CD8-positive, alpha-beta memory T cell (primary cell): ENCODE results near the gene MOV10. TPM values are rescaled to one million over a fixed set of nuclear protein-coding genes. Genes with fewer than 3 reads are reported as not detected.
"Not testable (repeated sequence)": the region's sequence is repeated elsewhere in the genome, so short reads cannot be mapped to it uniquely, and the experiment has no call there.

Experiments used
- CTCF ChIA-PET: fragments of 350-600 bp; sonication (Branson Sonifier 250); formaldehyde crosslinking; loops from one replicate; lab custom pipeline; 2021; ENCODE audit warnings: antibody characterized with exemption; lab: Charles Lee
- POLR2A ChIA-PET: fragments of 350-600 bp; sonication (Branson Sonifier 250); formaldehyde crosslinking; loops from one replicate; lab custom pipeline; 2021; ENCODE audit warnings: antibody characterized with exemption; lab: Charles Lee
- DNase-seq, 5 donors: peaks; one replicate each; pipeline versions ENCODE4 v3.0.0 to v3.0.0-alpha.2; 2020 to 2022; ENCODE audit warnings: mixed read lengths in 1 of 5
- H3K27ac ChIP-seq: one replicate; pipeline ENCODE4 v1.7.0; 2013; ENCODE audit warnings: low read depth, mild to moderate bottlenecking, low read length, moderate library complexity
- H3K27me3 ChIP-seq: 2 replicates; pipeline ENCODE4 v1.7.0; 2013; ENCODE audit warnings: low read length, mild to moderate bottlenecking; ENCODE audit not compliant: insufficient read depth, poor library complexity, severe bottlenecking
- H3K36me3 ChIP-seq: 2 replicates; pipeline ENCODE4 v1.7.0; 2013; ENCODE audit warnings: mild to moderate bottlenecking, low read length, moderate library complexity; ENCODE audit not compliant: insufficient read depth
- H3K4me1 ChIP-seq: 2 replicates; pipeline ENCODE4 v1.7.0; 2013; ENCODE audit warnings: mild to moderate bottlenecking, low read length, moderate library complexity; ENCODE audit not compliant: insufficient read depth
- H3K4me3 ChIP-seq: 2 replicates; pipeline ENCODE4 v1.7.0; 2013; ENCODE audit warnings: mild to moderate bottlenecking, low read length
- H3K9me3 ChIP-seq: 2 replicates; pipeline ENCODE4 v1.7.0; 2013; ENCODE audit warnings: mild to moderate bottlenecking, low read length
- H3K27ac Mint-ChIP-seq, 8 donors: one replicate each; pipeline ENCODE4 v1.8.0; 2020 to 2021; ENCODE audit warnings: mixed read lengths in 8 of 8, mild to moderate bottlenecking in 6 of 8, inconsistent platforms in 3 of 8, moderate library complexity in 3 of 8
- H3K27me3 Mint-ChIP-seq, 2 donors: one replicate each; pipeline ENCODE4 v1.8.0; 2020 to 2021; ENCODE audit warnings: mixed read lengths in 2 of 2, mild to moderate bottlenecking in 1 of 2, moderate library complexity in 1 of 2
- H3K36me3 Mint-ChIP-seq, 3 donors: one replicate each; pipeline ENCODE4 v1.8.0; 2020 to 2021; ENCODE audit warnings: mixed read lengths in 3 of 3, inconsistent platforms in 1 of 3, mild to moderate bottlenecking in 1 of 3
- H3K4me1 Mint-ChIP-seq, 3 donors: one replicate each; pipeline ENCODE4 v1.8.0; 2020 to 2021; ENCODE audit warnings: mixed read lengths in 3 of 3, inconsistent platforms in 1 of 3, mild to moderate bottlenecking in 1 of 3
- H3K4me3 Mint-ChIP-seq, 7 donors: one replicate each; pipeline ENCODE4 v1.8.0; 2020 to 2021; ENCODE audit warnings: mixed read lengths in 7 of 7, mild to moderate bottlenecking in 6 of 7, moderate library complexity in 4 of 7, inconsistent platforms in 2 of 7
- H3K9me3 Mint-ChIP-seq, 5 donors: one replicate each; pipeline ENCODE4 v1.8.0; 2020 to 2022; ENCODE audit warnings: mixed read lengths in 5 of 5, mild to moderate bottlenecking in 3 of 5, moderate library complexity in 2 of 5, inconsistent platforms in 1 of 5
- polyA plus RNA-seq: library from polyadenylated mRNA; unstranded; fragments of 300-500 nt; fragmentation: Illumina TruSeq; gene quantifications from one replicate; pipeline ENCODE4 v1.2.3, GENCODE V29; 2021
- total RNA-seq, 2 experiments: library from RNA; stranded (reverse); gene quantifications; one replicate each; pipeline ENCODE4 v1.2.3, GENCODE V29; 2021

MOV10 gene
- total and polyA plus RNA-seq, 3 experiments from 2014 or later, result 29.9 to 33.7 (median 31.0) TPM

- Histone ChIP-seq H3K27me3 (no peaks in the 10 kb centered on the region), H3K36me3 (no peaks in the 10 kb centered on the region), H3K4me1 (peaks cover 48% of the 10 kb centered on the region), H3K4me3 (no peak overlapping the region), H3K9me3 (no peaks in the 10 kb centered on the region), H3K27ac (no peak overlapping the region)
- peak overlapping the region in 6 of 7 donors; percentile 58 to 88 (median 62) for H3K4me3 Mint-ChIP-seq
- POLR2A ChIA-PET, result interaction anchor here (0.6 to 0.8 kb wide), 2 partner anchors 17 to 39 kb away, joined by 3 read pairs; no protein-coding TSS in a partner anchor
- peak overlapping the region; percentile 26 to 95 (median 88) for H3K27ac Mint-ChIP-seq
- no peak for DNase-seq
- H3K9me3 Mint-ChIP-seq, result no peaks in the 10 kb centered on the region
- H3K36me3 Mint-ChIP-seq, result peaks cover 0 to 30% (median 10%) of the 10 kb centered on the region in 3 donors
- H3K4me1 Mint-ChIP-seq, result peaks cover 64 to 78% (median 74%) of the 10 kb centered on the region in 3 donors
- CTCF ChIA-PET, result interaction anchor here (1.3 kb wide), 1 partner anchor 35 kb away, joined by 4 read pairs; no protein-coding TSS in a partner anchor
- H3K27me3 Mint-ChIP-seq, result no peaks in the 10 kb centered on the region
Observed at GRCh38 chr1:112636056-112636455, 38.4 kb upstream of the MOV10 start.

- no peak overlapping the region for H3K4me3 ChIP-seq
- no peak for DNase-seq
- H3K27me3 ChIP-seq, result no peaks in the 10 kb centered on the region
- peaks cover 0 to 23% (median 10%) of the 10 kb centered on the region in 3 donors for H3K36me3 Mint-ChIP-seq
- H3K4me1 Mint-ChIP-seq, result peaks cover 60 to 75% (median 73%) of the 10 kb centered on the region in 3 donors
- H3K36me3 ChIP-seq, result no peaks in the 10 kb centered on the region
- H3K27ac ChIP-seq, result peak overlapping the region; percentile 2
- H3K27me3 Mint-ChIP-seq, result no peaks in the 10 kb centered on the region
- H3K4me3 Mint-ChIP-seq, result peak overlapping the region; percentile 2 to 66 (median 25)
- H3K27ac Mint-ChIP-seq, result peak overlapping the region; percentile 41 to 89 (median 78)
- H3K9me3 ChIP-seq, result no peaks in the 10 kb centered on the region
- POLR2A ChIA-PET, result interaction anchor here (0.8 kb wide), 1 partner anchor 38 kb away, joined by 3 read pairs; no protein-coding TSS in a partner anchor
- peaks cover 42% of the 10 kb centered on the region for H3K4me1 ChIP-seq
- H3K9me3 Mint-ChIP-seq, result no peaks in the 10 kb centered on the region
- CTCF ChIA-PET, result interaction anchor here (0.6 to 1.3 kb wide), 2 partner anchors 26 to 34 kb away, joined by 3 to 4 read pairs; no protein-coding TSS in a partner anchor
Observed at GRCh38 chr1:112636597-112637253, 37.7 kb upstream of the MOV10 start.

- Histone ChIP-seq H3K4me1 (peaks cover 35% of the 10 kb centered on the region), H3K4me3 (no peak overlapping the region), H3K27ac (no peak overlapping the region), H3K9me3 (no peaks in the 10 kb centered on the region), H3K27me3 (no peaks in the 10 kb centered on the region), H3K36me3 (no peaks in the 10 kb centered on the region)
- ChIA-PET CTCF (interaction anchor here (0.6 kb wide), 1 partner anchor 25 kb away, joined by 3 read pairs; no protein-coding TSS in a partner anchor), POLR2A (no interaction called here)
- H3K27ac Mint-ChIP-seq, result peak overlapping the region; percentile 60 to 89 (median 81)
- peak overlapping the region in 5 of 7 donors; percentile 2 to 66 (median 9) for H3K4me3 Mint-ChIP-seq
- no peaks in the 10 kb centered on the region for H3K9me3 Mint-ChIP-seq
- peaks cover 60 to 75% (median 73%) of the 10 kb centered on the region in 3 donors for H3K4me1 Mint-ChIP-seq
- no peaks in the 10 kb centered on the region for H3K27me3 Mint-ChIP-seq
- H3K36me3 Mint-ChIP-seq, result peaks cover 0 to 21% (median 11%) of the 10 kb centered on the region in 3 donors
- DNase-seq, result no peak
Observed at GRCh38 chr1:112637254-112638109, 37.0 kb upstream of the MOV10 start.

DNA sequence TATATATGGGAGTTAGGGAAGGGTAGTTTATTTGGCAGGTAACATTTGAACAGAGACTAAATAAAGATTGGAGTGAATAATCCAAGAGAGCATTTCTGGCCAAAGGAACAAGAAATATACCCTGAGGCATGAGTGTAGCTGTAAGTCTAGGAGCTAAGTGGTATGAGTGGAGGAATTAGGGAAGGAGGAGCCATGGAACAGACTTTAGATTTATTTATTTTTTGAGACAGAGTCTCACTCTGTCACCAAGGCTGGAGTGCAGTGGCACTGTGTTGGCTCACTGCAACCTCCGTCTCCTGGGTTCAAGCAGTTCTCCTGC lies 36.4 kb upstream of the MOV10 start:
- Mint-ChIP-seq H3K27ac (peak overlapping the region in 7 of 8 donors; percentile 18 to 88 (median 81)), H3K36me3 (peaks cover 0 to 21% (median 12%) of the 10 kb centered on the region in 3 donors), H3K9me3 (no peaks in the 10 kb centered on the region), H3K4me1 (peaks cover 61 to 75% (median 73%) of the 10 kb centered on the region in 3 donors), H3K4me3 (peak overlapping the region in 3 of 7 donors; percentile 1 to 14 (median 5)), H3K27me3 (no peaks in the 10 kb centered on the region)
- Histone ChIP-seq H3K4me1 (peaks cover 30% of the 10 kb centered on the region), H3K9me3 (no peaks in the 10 kb centered on the region), H3K27ac (no peak overlapping the region), H3K36me3 (no peaks in the 10 kb centered on the region), H3K4me3 (no peak overlapping the region), H3K27me3 (no peaks in the 10 kb centered on the region)
- ChIA-PET POLR2A (no interaction called here), CTCF (no interaction called here)
- DNase-seq, result no peak

DNA sequence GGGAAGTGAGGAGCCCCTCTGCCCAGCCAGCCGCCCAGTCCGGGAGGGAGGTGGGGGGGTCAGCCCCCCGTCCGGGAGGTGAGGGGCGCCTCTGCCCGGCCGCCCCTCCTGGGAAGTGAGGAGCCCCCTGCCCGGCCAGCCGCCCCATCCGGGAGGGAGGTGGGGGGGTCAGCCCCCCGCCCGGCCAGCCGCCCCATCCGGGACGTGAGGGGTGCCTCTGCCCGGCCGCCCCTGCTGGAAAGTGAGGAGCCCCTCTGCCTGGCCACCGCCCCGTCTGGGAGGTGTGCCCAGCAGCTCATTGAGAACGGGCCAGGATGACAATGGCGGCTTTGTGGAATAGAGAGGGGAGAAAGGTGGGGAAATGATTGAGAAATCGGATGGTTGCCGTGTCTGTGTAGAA lies 34.0 kb upstream of the MOV10 start:
- H3K36me3 ChIP-seq, H3K4me3 Mint-ChIP-seq, H3K27me3 ChIP-seq, POLR2A ChIA-PET, H3K9me3 Mint-ChIP-seq, H3K27ac ChIP-seq, H3K27me3 Mint-ChIP-seq, CTCF ChIA-PET, H3K9me3 ChIP-seq, H3K4me3 ChIP-seq: not testable (repeated sequence)
- peaks cover 0 to 27% (median 9%) of the 10 kb centered on the region in 3 donors for H3K36me3 Mint-ChIP-seq
- H3K27ac Mint-ChIP-seq, result peak overlapping the region in 1 of 8 donors; percentile 50
- peaks cover 14% of the 10 kb centered on the region for H3K4me1 ChIP-seq
- peaks cover 54 to 70% (median 67%) of the 10 kb centered on the region in 3 donors for H3K4me1 Mint-ChIP-seq
- peak in 1 of 5 donors; percentile 39 for DNase-seq

- Histone ChIP-seq H3K27ac (no peak overlapping the region), H3K4me1 (peaks cover 8% of the 10 kb centered on the region), H3K27me3 (no peaks in the 10 kb centered on the region), H3K36me3 (no peaks in the 10 kb centered on the region), H3K4me3 (no peak overlapping the region), H3K9me3 (no peaks in the 10 kb centered on the region)
- Mint-ChIP-seq H3K27ac (peak overlapping the region in 4 of 8 donors; percentile 14 to 48 (median 26)), H3K36me3 (peaks cover 0 to 43% (median 12%) of the 10 kb centered on the region in 3 donors), H3K9me3 (no peaks in the 10 kb centered on the region), H3K4me1 (peaks cover 47 to 68% (median 63%) of the 10 kb centered on the region in 3 donors), H3K27me3 (no peaks in the 10 kb centered on the region), H3K4me3 (no peak overlapping the region)
- ChIA-PET POLR2A (interaction anchor here (1.3 kb wide), 1 partner anchor 23 kb away, joined by 5 read pairs; no protein-coding TSS in a partner anchor), CTCF (interaction anchor here (1.4 to 2.1 kb wide), 2 partner anchors 32 to 65 kb away, joined by 4 to 5 read pairs; partner anchors contain the start of gene MOV10)
- DNase-seq, result no peak
Observed at GRCh38 chr1:112643080-112643479, 31.4 kb upstream of the MOV10 start.

DNA sequence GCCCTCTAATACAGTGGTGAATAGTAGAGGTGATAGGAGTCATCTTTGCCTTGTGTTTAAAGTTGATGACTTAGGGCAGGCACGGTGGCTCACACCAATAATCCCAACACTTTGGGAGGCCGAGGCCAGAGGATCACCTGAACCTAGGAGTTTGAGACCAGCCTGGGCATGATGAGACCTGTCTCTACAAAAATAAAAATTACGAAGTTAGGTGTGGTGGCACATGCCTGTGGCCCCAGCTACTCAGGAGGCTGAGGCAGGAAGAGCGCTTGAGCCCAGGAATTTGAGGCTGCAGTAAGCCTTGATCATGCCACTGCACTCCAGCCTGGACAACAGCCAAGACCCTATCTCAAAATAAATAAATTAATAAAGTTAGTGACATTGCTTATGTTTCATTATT lies 28.2 kb upstream of the MOV10 start:
- H3K27ac Mint-ChIP-seq, result peak overlapping the region in 7 of 8 donors; percentile 19 to 91 (median 62)

More for the DNA sequence above, 28.2 kb upstream of the MOV10 start:
- Histone ChIP-seq H3K9me3 (no peaks in the 10 kb centered on the region), H3K36me3 (peaks cover 10% of the 10 kb centered on the region), H3K4me1 (peaks cover 8% of the 10 kb centered on the region), H3K4me3 (no peak overlapping the region), H3K27me3 (no peaks in the 10 kb centered on the region), H3K27ac (no peak overlapping the region)
- Mint-ChIP-seq H3K9me3 (no peaks in the 10 kb centered on the region), H3K36me3 (peaks cover 13 to 66% (median 24%) of the 10 kb centered on the region in 3 donors), H3K4me1 (peaks cover 59 to 81% (median 76%) of the 10 kb centered on the region in 3 donors), H3K4me3 (no peak overlapping the region), H3K27me3 (no peaks in the 10 kb centered on the region)
- ChIA-PET POLR2A (no interaction called here), CTCF (no interaction called here)
- no peak for DNase-seq
